HEK293T (cell line): ENCODE results near the gene TMEM208.

ENCODE experiments used
- CTCF ChIA-PET: fragments of 350-600 bp; formaldehyde crosslinking; extraction: SDS; loops from one replicate; lab custom pipeline; 2021; ENCODE audit warnings: antibody characterized with exemption, inconsistent platforms; lab: Yijun Ruan, JAX
- POLR2A ChIA-PET: fragments of 350-600 bp; formaldehyde crosslinking; extraction: SDS; loops from one replicate; lab custom pipeline; 2020; ENCODE audit warnings: antibody characterized with exemption, inconsistent platforms; lab: Yijun Ruan, JAX
- DNase-seq: peaks from one replicate; pipeline ENCODE4 v3.0.0; 2012; ENCODE audit warnings: mixed read lengths; ENCODE audit errors: extremely low spot score
- ARNT ChIP-seq: fragments of 450-650 bp; IDR thresholded peaks from 2 replicates; pipeline ENCODE4 v1.6.1; 2017; ENCODE audit warnings: mild to moderate bottlenecking
- BHLHE40 ChIP-seq: fragments of 450-650 bp; IDR thresholded peaks from 2 replicates; pipeline ENCODE4 v1.6.1; 2016; ENCODE audit warnings: mild to moderate bottlenecking, moderate library complexity, borderline replicate concordance
- CTBP1 ChIP-seq: fragments of 450-650 bp; IDR thresholded peaks from 2 replicates; pipeline ENCODE4 v1.6.1; 2016; ENCODE audit warnings: borderline replicate concordance
- ELF4 ChIP-seq: fragments of 450-650 bp; IDR thresholded peaks from 2 replicates; pipeline ENCODE4 v1.6.1; 2017; ENCODE audit warnings: antibody characterized with exemption
- FOXA1 ChIP-seq: fragments of 450-650 bp; IDR thresholded peaks from 2 replicates; pipeline ENCODE4 v1.6.1; 2016; ENCODE audit warnings: mild to moderate bottlenecking
- FOXK2 ChIP-seq: fragments of 450-650 bp; IDR thresholded peaks from 2 replicates; pipeline ENCODE4 v1.6.1; 2016; ENCODE audit warnings: mild to moderate bottlenecking
- FOXM1 ChIP-seq: fragments of 450-650 bp; IDR thresholded peaks from 2 replicates; pipeline ENCODE4 v1.6.1; 2017; ENCODE audit warnings: mild to moderate bottlenecking, borderline replicate concordance
- HDGF ChIP-seq: fragments of 450-650 bp; IDR thresholded peaks from 2 replicates; pipeline ENCODE4 v1.6.1; 2017; ENCODE audit warnings: antibody characterized with exemption, borderline replicate concordance
- L3MBTL2 ChIP-seq: fragments of 450-650 bp; conservative IDR thresholded peaks from 2 replicates; pipeline ENCODE4 v1.6.1; 2016; ENCODE audit warnings: mild to moderate bottlenecking
- LEF1 ChIP-seq: fragments of 450-650 bp; IDR thresholded peaks from 2 replicates; pipeline ENCODE4 v1.6.1; 2017; ENCODE audit warnings: mild to moderate bottlenecking, borderline replicate concordance
- NFRKB ChIP-seq: fragments of 450-650 bp; IDR thresholded peaks from 2 replicates; pipeline ENCODE4 v1.6.1; 2016; ENCODE audit warnings: mild to moderate bottlenecking, moderate library complexity
- SP1 ChIP-seq: fragments of 450-650 bp; IDR thresholded peaks from 2 replicates; pipeline ENCODE4 v1.6.1; 2017
- SUZ12 ChIP-seq: fragments of 450-650 bp; IDR thresholded peaks from 2 replicates; pipeline ENCODE4 v1.6.1; 2016; ENCODE audit warnings: mild to moderate bottlenecking
- TARDBP ChIP-seq: fragments of 450-650 bp; IDR thresholded peaks from 2 replicates; pipeline ENCODE4 v1.6.1; 2016
- ZNF384 ChIP-seq: fragments of 450-650 bp; IDR thresholded peaks from 2 replicates; pipeline ENCODE4 v1.6.1; 2016
- TF ChIP-seq, protein P1 (sequence below): fragments of 450-650 bp; IDR thresholded peaks from 2 replicates; pipeline ENCODE4 v1.6.1; 2016

The TMEM208 gene

GRCh38 chr16:67245674-67246080 is 18.7 kb downstream of the TMEM208 start:
- POLR2A ChIA-PET, result interaction anchor here (0.9 to 5.3 kb wide), 8 partner anchors 8 to 414 kb away, joined by 4 to 41 read pairs (median 6); partner anchors contain the start of genes ACD, E2F4 and TMEM208
- TF ChIP-seq L3MBTL2, result no peak
- TF ChIP-seq ELF4, result no peak
- TF ChIP-seq BHLHE40, result no peak
- no peak for TF ChIP-seq CTBP1
- TF ChIP-seq, protein P1, sequence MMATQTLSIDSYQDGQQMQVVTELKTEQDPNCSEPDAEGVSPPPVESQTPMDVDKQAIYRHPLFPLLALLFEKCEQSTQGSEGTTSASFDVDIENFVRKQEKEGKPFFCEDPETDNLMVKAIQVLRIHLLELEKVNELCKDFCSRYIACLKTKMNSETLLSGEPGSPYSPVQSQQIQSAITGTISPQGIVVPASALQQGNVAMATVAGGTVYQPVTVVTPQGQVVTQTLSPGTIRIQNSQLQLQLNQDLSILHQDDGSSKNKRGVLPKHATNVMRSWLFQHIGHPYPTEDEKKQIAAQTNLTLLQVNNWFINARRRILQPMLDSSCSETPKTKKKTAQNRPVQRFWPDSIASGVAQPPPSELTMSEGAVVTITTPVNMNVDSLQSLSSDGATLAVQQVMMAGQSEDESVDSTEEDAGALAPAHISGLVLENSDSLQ, result no peak
- no peak for TF ChIP-seq HDGF
- no peak for TF ChIP-seq NFRKB
- TF ChIP-seq SP1, result no peak
- TF ChIP-seq FOXK2, result no peak
- no peak for TF ChIP-seq FOXM1
- TF ChIP-seq ARNT, result no peak
- no peak for DNase-seq
- CTCF ChIA-PET, result interaction anchor here (1.4 kb wide), 1 partner anchor 19 kb away, joined by 3 read pairs; the partner anchor contains the start of gene TMEM208

GRCh38 chr16:67246081-67246755 is 19.3 kb downstream of the TMEM208 start:
- peak; percentile 65 for DNase-seq
- CTCF ChIA-PET, result interaction anchor here (1.4 kb wide), 1 partner anchor 20 kb away, joined by 3 read pairs; the partner anchor contains the start of gene TMEM208
- TF ChIP-seq HDGF (0 out of 2 replicates have a peak, but pooled peaks have one; percentile 13), L3MBTL2 (peak; percentile 73), TARDBP (no peak)
- POLR2A ChIA-PET, result interaction anchor here (0.6 to 5.3 kb wide), 12 partner anchors 9 to 414 kb away, joined by 3 to 41 read pairs (median 5); partner anchors contain the start of genes ACD, E2F4, FBXL8 and TMEM208

GRCh38 chr16:67246756-67247191 is 19.8 kb downstream of the TMEM208 start:
- peak; percentile 25 for DNase-seq
- ChIA-PET CTCF (interaction anchor here (1.4 kb wide), 1 partner anchor 20 kb away, joined by 3 read pairs; the partner anchor contains the start of gene TMEM208), POLR2A (interaction anchor here (0.6 to 5.3 kb wide), 13 partner anchors 9 to 413 kb away, joined by 3 to 41 read pairs (median 5); partner anchors contain the start of genes ACD, E2F4, FBXL8 and TMEM208)
- no peak for TF ChIP-seq LEF1

DNA sequence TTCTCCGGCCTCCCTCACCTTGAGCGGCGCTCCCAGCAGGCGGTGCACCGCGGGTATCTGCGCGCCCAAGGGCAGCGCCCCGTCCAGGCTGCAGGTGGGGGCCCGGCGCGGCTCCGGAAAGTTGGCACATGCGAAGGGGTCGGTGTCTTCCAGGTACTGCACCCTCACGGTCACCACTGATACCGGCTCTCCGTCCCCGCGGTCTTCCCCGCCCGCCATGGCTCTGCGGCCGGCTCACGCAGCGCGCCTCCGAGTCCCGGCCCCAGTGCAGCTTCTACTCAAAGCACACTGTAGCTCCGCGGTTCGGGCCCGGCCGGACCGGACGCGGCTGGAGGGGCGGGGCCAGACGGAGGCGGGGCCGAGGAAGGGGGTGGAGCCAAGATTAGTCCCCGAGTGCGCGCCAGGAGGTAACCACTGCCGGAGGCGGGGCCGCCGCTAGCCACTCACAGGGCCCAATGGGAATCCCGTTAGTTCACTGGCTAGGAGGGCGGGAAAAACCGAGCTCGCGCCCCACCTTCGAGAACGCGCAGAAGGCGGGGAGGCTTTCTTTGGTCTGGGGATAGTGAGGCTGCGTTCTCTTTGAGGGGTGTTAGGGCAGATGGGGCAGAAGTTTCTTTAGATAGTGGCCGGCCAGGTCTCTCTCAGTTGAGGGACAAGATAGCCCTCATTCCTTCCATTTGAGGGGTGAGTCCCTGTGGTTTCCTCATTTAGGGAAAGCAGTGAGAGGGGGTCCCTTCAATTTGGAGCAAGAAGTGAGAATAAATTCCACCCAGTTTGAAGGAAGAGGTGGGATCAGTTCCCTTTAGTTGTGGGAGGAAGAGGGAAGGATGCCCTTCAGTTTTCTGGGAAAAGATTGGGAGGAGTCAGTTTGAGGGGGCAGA is 20.5 kb downstream of the TMEM208 start, which contains the start of gene FHOD1:
FHOD1 (minus strand) TSS at position 290 of the 881 bp plus-strand sequence; CDS start at position 219, 71 bp downstream.
- DNase-seq, result peak; percentile 93
- TF ChIP-seq SUZ12 (no peak), HDGF (peak; percentile 97; the same call in 1 of the 2 replicates), L3MBTL2 (peak; percentile 94), FOXM1 (no peak)
- POLR2A ChIA-PET, result interaction anchor here (0.7 to 5.3 kb wide), 18 partner anchors 9 to 180 kb away, joined by 3 to 41 read pairs (median 4); partner anchors contain the start of genes E2F4, PLEKHG4 and TMEM208
- CTCF ChIA-PET, result interaction anchor here (1.4 to 2.7 kb wide), 2 partner anchors 13 to 21 kb away, joined by 3 to 10 read pairs; partner anchors contain the start of gene TMEM208

DNA sequence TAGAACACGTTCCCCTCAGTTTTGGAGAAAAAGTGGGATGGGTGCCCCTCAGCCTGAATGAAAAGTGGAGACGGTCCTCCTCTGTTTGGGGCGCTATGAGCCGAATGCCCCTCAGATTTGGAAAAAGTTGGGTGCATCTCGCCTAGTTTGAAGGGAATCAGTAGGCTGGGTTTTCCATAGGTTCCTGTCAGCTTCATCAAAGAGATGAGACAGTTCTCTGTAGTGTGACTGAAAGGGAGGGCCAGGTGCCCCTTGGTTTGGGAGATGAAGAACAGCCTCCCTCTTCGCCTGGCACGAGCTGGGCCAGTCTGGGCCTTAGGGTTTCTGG is 21.1 kb downstream of the TMEM208 start:
- POLR2A ChIA-PET, result interaction anchor here (0.7 to 5.3 kb wide), 17 partner anchors 8 to 180 kb away, joined by 3 to 41 read pairs (median 3); partner anchors contain the start of genes PLEKHG4 and TMEM208
- TF ChIP-seq CTBP1 (no peak), FOXM1 (no peak), ZNF384 (no peak), ARNT (no peak), L3MBTL2 (no peak), HDGF (no peak), SUZ12 (no peak), LEF1 (no peak), FOXK2 (no peak), SP1 (no peak), TARDBP (no peak), BHLHE40 (no peak), NFRKB (no peak), FOXA1 (no peak), ELF4 (no peak)
- TF ChIP-seq, protein P1, result no peak
- CTCF ChIA-PET, result interaction anchor here (0.6 to 2.7 kb wide), 2 partner anchors 13 to 380 kb away, joined by 3 to 10 read pairs; no protein-coding TSS in a partner anchor
- DNase-seq, result no peak
